OCI-LY1 (cell line): ENCODE measurements around the gene CCDC187.

Experiments
- H2AFZ ChIP-seq: fragments of 200-600 bp; sonication (generic), shearing (Covaris generic); 2 replicates; pipeline ENCODE4 v1.6.0; 2014; ENCODE audit warnings: antibody characterized with exemption, mild to moderate bottlenecking, low read length
- H3F3A ChIP-seq: fragments of 200-600 bp; sonication (generic), shearing (Covaris generic); 2 replicates; pipeline ENCODE4 v1.6.0; 2014; ENCODE audit warnings: mild to moderate bottlenecking, antibody characterized with exemption, low read length, moderate library complexity; ENCODE audit not compliant: insufficient read depth
- H3K27ac ChIP-seq: fragments of 200-600 bp; sonication (generic); 2 replicates; pipeline ENCODE4 v1.5.1; 2014; ENCODE audit warnings: low read length, mixed run types, mild to moderate bottlenecking, low read depth; ENCODE audit not compliant: poor library complexity, severe bottlenecking
- H3K27me3 ChIP-seq: fragments of 200-600 bp; sonication (generic); 2 replicates; pipeline ENCODE4 v1.6.0; 2014; ENCODE audit warnings: antibody characterized with exemption, mild to moderate bottlenecking, low read length, moderate library complexity; ENCODE audit not compliant: insufficient read depth
- H3K36me3 ChIP-seq: fragments of 200-600 bp; sonication (generic); 2 replicates; pipeline ENCODE4 v1.6.1; 2014; ENCODE audit warnings: mild to moderate bottlenecking, antibody characterized with exemption, low read length, moderate library complexity, mixed read lengths; ENCODE audit not compliant: insufficient read depth
- H3K4me1 ChIP-seq: fragments of 200-600 bp; sonication (generic); 2 replicates; pipeline ENCODE4 v1.5.1; 2014; ENCODE audit warnings: mild to moderate bottlenecking, low read length, moderate library complexity; ENCODE audit not compliant: insufficient read depth, severe bottlenecking
- H3K4me2 ChIP-seq: fragments of 200-600 bp; sonication (generic), shearing (Covaris generic); 2 replicates; pipeline ENCODE4 v1.6.1; 2014; ENCODE audit warnings: low read length
- H3K4me3 ChIP-seq: fragments of 200-600 bp; sonication (generic); 2 replicates; pipeline ENCODE4 v1.5.1; 2014; ENCODE audit warnings: low read length, low read depth, mild to moderate bottlenecking, mixed read lengths; ENCODE audit not compliant: poor library complexity, severe bottlenecking
- H3K79me2 ChIP-seq: fragments of 200-600 bp; shearing (Covaris generic); 2 replicates; pipeline ENCODE4 v1.6.1; 2016; ENCODE audit warnings: mixed run types, low read length, mixed read lengths; ENCODE audit not compliant: insufficient read depth
- H3K9ac ChIP-seq: fragments of 200-600 bp; sonication (generic), shearing (Covaris generic); 2 replicates; pipeline ENCODE4 v1.6.1; 2014; ENCODE audit warnings: mild to moderate bottlenecking, low read length, mixed read lengths
- H3K9me2 ChIP-seq: fragments of 200-600 bp; sonication (generic), shearing (Covaris generic); 2 replicates; pipeline ENCODE4 v1.6.1; 2014; ENCODE audit warnings: low read depth, mild to moderate bottlenecking, low read length, mixed read lengths
- H3K9me3 ChIP-seq: fragments of 200-600 bp; shearing (Covaris generic); 2 replicates; pipeline ENCODE4 v1.6.1; 2014; ENCODE audit warnings: low read length, mixed read lengths
- H4K20me1 ChIP-seq: fragments of 200-600 bp; sonication (generic), shearing (Covaris generic); 2 replicates; pipeline ENCODE4 v1.6.0; 2016; ENCODE audit warnings: mild to moderate bottlenecking, low read length; ENCODE audit not compliant: insufficient read depth
- EZH2 ChIP-seq: fragments of 200-600 bp; sonication (generic), shearing (Covaris generic); IDR thresholded peaks from 2 replicates; pipeline ENCODE4 v1.8.0; 2017; ENCODE audit warnings: borderline replicate concordance, mixed run types, mild to moderate bottlenecking, antibody characterized with exemption, low read length, moderate library complexity, mixed read lengths
- TF ChIP-seq, protein P1 (sequence below): fragments of 200-600 bp; sonication (generic), shearing (Covaris generic); IDR thresholded peaks from 2 replicates; pipeline ENCODE4 v1.5.1; 2017; ENCODE audit warnings: mild to moderate bottlenecking, antibody characterized with exemption, low read length, moderate library complexity, mixed read lengths

Gene CCDC187

DNA sequence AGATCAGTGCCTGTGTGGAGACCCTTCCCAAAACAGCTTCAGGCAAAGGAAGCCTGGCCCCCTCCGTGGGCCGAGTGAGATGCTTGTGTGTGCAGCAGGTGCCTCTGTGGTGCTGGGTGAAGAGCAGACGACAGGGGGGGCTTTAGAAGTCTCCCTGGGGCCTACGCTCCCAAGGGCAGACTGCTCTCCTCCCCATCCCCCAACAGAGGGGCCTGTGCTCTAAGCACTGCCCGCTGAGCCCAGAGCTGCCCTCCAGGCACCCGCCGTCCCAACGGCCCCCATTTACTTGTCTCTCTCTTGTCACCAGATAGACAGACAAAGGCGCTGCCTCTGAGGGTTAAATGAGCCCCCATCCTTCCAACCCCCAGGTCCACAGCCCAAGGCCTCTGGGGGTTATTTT, 96.3 kb downstream of the CCDC187 start:
- H2AFZ ChIP-seq: no peak overlapping the region
- TF ChIP-seq, protein P1, sequence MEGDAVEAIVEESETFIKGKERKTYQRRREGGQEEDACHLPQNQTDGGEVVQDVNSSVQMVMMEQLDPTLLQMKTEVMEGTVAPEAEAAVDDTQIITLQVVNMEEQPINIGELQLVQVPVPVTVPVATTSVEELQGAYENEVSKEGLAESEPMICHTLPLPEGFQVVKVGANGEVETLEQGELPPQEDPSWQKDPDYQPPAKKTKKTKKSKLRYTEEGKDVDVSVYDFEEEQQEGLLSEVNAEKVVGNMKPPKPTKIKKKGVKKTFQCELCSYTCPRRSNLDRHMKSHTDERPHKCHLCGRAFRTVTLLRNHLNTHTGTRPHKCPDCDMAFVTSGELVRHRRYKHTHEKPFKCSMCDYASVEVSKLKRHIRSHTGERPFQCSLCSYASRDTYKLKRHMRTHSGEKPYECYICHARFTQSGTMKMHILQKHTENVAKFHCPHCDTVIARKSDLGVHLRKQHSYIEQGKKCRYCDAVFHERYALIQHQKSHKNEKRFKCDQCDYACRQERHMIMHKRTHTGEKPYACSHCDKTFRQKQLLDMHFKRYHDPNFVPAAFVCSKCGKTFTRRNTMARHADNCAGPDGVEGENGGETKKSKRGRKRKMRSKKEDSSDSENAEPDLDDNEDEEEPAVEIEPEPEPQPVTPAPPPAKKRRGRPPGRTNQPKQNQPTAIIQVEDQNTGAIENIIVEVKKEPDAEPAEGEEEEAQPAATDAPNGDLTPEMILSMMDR: no peak; the same call in 1 of the 2 replicates
- TF ChIP-seq EZH2: no peak
- H4K20me1 ChIP-seq: no peaks in the 10 kb centered on the region
- no peaks in the 10 kb centered on the region for H3K79me2 ChIP-seq
- no peak overlapping the region for H3K4me2 ChIP-seq
- H3K9ac ChIP-seq: no peak overlapping the region; the same call in 1 of the 2 replicates
- H3K4me1 ChIP-seq: peaks cover 51% of the 10 kb centered on the region
- H3K4me3 ChIP-seq: no peak overlapping the region
- no peaks in the 10 kb centered on the region for H3K9me3 ChIP-seq
- peak overlapping the region; percentile 73 for H3K27ac ChIP-seq
- H3K36me3 ChIP-seq: peaks cover 66% of the 10 kb centered on the region
- peaks cover 6% of the 10 kb centered on the region; the same call in 1 of the 2 replicates for H3K27me3 ChIP-seq
- no peaks in the 10 kb centered on the region; the same call in 1 of the 2 replicates for H3F3A ChIP-seq
- H3K9me2 ChIP-seq: no peaks in the 10 kb centered on the region

DNA sequence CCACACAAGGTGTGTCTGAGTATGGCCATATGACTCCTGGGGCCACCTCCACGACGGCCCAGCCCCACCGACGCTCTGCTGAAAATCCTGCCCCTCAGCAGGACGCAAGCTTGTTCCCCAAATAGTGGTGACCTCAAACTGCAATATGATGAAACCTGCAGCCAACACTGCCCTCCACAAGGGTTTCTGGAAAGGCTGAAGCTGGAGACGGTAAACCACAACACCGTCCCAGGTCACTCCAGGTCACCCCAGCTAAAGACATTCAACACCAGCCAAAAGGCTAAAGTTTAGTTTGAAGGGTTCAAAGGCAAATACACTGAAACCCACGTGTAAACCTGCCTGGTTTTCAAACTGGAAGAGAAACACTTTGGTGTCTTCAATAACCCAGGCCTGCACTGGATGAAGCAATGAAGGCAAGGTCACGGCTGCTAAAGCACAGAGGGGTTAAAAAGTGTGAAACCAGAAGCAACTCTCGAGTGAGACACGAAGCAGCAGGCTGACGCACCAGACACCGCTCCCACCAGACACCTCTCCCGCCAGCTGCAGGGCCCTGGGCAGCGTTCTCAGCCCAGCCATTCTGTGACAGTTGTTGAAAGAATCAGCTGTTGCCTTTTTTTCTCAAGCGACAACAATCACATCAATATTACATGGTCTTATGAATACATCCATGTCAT, 97.2 kb downstream of the CCDC187 start:
- Histone ChIP-seq H3K27ac (peak overlapping the region; percentile 73), H3K4me3 (no peak overlapping the region), H4K20me1 (no peaks in the 10 kb centered on the region), H3F3A (no peaks in the 10 kb centered on the region; the same call in 1 of the 2 replicates), H3K79me2 (no peaks in the 10 kb centered on the region), H3K36me3 (peaks cover 58% of the 10 kb centered on the region), H3K9me3 (no peaks in the 10 kb centered on the region), H3K9ac (no peak overlapping the region), H3K4me2 (no peak overlapping the region), H3K9me2 (no peaks in the 10 kb centered on the region), H3K27me3 (peaks cover 6% of the 10 kb centered on the region; the same call in 1 of the 2 replicates), H3K4me1 (peaks cover 42% of the 10 kb centered on the region), H2AFZ (no peak overlapping the region)
- TF ChIP-seq EZH2: no peak
- TF ChIP-seq, protein P1: no peak

DNA sequence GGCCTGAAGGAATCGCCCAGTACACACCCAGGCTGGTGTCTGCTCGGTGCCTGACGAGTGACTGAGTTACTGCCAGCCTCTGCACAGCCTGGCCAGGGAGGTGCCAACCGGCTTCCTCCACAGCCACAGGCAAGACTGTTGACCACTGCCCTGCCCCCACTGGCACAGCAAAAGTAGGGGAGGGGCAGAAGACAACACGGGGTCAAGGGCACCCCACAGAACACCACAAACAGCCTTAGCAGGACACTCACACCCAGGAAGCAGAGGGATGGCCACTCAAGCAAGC, 98.2 kb downstream of the CCDC187 start:
- Histone ChIP-seq H3K27ac (no peak overlapping the region), H3K9me2 (no peaks in the 10 kb centered on the region), H3K4me2 (no peak overlapping the region), H3K36me3 (peaks cover 47% of the 10 kb centered on the region), H3K27me3 (peaks cover 6% of the 10 kb centered on the region; the same call in 1 of the 2 replicates), H3K4me3 (no peak overlapping the region), H3K9ac (no peak overlapping the region), H4K20me1 (no peaks in the 10 kb centered on the region), H3F3A (no peaks in the 10 kb centered on the region; the same call in 1 of the 2 replicates), H3K9me3 (no peaks in the 10 kb centered on the region), H2AFZ (no peak overlapping the region), H3K79me2 (no peaks in the 10 kb centered on the region), H3K4me1 (peaks cover 38% of the 10 kb centered on the region)
- TF ChIP-seq EZH2: no peak
- TF ChIP-seq, protein P1: no peak
